ENCODE data around the gene CYTH4.

- TF ChIP-seq CTCF (conservative IDR thresholded peaks at IDR 0.05; ENCODE audit: low read depth in 2 of 2) (no peak), REST (IDR thresholded peaks at IDR 0.05; ENCODE audit: unreplicated experiment) (no peak), POLR2AphosphoS5 (IDR thresholded peaks at IDR 0.05; ENCODE audit: low read depth) (no peak), EZH2phosphoT487 (IDR thresholded peaks at IDR 0.05; ENCODE audit: unreplicated experiment) (no peak)
Measured at GRCh38 chr22:37258753-37259401, 23.4 kb upstream of the CYTH4 start.

Data from GM23338 (cell line).